ENCODE measurements around the gene PRDM2. TPM values are rescaled to one million over a fixed set of nuclear protein-coding genes. Genes with fewer than 3 reads are reported as not detected.

The PRDM2 gene
- total RNA-seq, 1 donor from 2014 or later = 88.3 TPM

DNA sequence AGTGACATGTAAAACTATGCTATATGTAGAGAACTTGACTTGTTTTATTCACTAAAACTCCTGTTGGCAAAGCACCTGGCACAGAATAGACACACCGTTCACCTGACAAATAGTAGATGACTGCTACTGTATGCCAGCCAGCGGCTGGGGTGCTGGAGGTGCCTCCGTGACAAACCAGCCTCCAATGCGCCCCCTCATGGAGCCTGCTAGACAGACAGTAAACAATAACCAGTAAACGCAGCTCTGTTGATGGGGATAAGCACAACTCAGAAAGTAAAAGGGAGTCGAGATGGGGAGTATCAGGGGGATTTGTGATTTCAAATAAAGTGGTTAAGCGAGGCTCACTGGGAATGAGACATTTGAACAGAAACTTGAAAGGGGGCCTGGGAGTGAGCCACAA, 107.2 kb downstream of the PRDM2 start:
- TF ChIP-seq, protein P1, sequence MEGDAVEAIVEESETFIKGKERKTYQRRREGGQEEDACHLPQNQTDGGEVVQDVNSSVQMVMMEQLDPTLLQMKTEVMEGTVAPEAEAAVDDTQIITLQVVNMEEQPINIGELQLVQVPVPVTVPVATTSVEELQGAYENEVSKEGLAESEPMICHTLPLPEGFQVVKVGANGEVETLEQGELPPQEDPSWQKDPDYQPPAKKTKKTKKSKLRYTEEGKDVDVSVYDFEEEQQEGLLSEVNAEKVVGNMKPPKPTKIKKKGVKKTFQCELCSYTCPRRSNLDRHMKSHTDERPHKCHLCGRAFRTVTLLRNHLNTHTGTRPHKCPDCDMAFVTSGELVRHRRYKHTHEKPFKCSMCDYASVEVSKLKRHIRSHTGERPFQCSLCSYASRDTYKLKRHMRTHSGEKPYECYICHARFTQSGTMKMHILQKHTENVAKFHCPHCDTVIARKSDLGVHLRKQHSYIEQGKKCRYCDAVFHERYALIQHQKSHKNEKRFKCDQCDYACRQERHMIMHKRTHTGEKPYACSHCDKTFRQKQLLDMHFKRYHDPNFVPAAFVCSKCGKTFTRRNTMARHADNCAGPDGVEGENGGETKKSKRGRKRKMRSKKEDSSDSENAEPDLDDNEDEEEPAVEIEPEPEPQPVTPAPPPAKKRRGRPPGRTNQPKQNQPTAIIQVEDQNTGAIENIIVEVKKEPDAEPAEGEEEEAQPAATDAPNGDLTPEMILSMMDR (IDR thresholded peaks at IDR 0.05; ENCODE audit: partially characterized antibody, unreplicated experiment) = peak; percentile 31
- Mint-ChIP-seq H3K36me3 (ENCODE audit: unreplicated experiment) (no peaks in the 10 kb centered on the region), H3K4me3 (ENCODE audit: unreplicated experiment) (no peak overlapping the region), H3K4me1 (ENCODE audit: low read depth, unreplicated experiment) (no peaks in the 10 kb centered on the region), H3K9me3 (ENCODE audit: unreplicated experiment) (peaks cover 10% of the 10 kb centered on the region), H3K27me3 (ENCODE audit: unreplicated experiment) (no peaks in the 10 kb centered on the region), H3K27ac (ENCODE audit: unreplicated experiment) (no peak overlapping the region)
- peak; percentile 73 for DNase-seq

DNA sequence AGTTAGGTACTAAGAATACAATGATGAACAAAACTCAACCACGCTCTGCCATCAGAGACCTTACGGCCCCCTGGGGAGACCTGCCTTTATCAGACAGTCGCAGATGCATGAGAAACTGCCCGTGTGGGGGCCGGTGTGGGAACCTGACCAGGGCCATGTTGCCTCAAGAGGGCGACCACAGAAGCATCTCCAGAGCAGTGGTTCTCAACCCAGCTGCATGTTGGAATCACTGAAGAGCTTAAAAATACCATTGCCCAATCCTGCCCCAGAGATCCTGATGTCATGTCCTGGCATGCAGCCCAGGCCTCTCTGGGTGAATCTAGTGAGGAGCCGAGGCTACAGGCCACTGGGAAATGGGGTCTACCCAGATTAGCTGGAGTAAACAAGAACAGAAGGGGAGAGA, 108.7 kb downstream of the PRDM2 start:
- H3K9me3 Mint-ChIP-seq (ENCODE audit: unreplicated experiment) = peaks cover 10% of the 10 kb centered on the region
- H3K27me3 Mint-ChIP-seq (ENCODE audit: unreplicated experiment) = no peaks in the 10 kb centered on the region
- TF ChIP-seq, protein P1 (IDR thresholded peaks at IDR 0.05; ENCODE audit: partially characterized antibody, unreplicated experiment) = no peak
- no peak overlapping the region for H3K4me3 Mint-ChIP-seq (ENCODE audit: unreplicated experiment)
- no peaks in the 10 kb centered on the region for H3K36me3 Mint-ChIP-seq (ENCODE audit: unreplicated experiment)
- no peaks in the 10 kb centered on the region for H3K4me1 Mint-ChIP-seq (ENCODE audit: low read depth, unreplicated experiment)
- no peak for DNase-seq
- H3K27ac Mint-ChIP-seq (ENCODE audit: unreplicated experiment) = no peak overlapping the region

DNA sequence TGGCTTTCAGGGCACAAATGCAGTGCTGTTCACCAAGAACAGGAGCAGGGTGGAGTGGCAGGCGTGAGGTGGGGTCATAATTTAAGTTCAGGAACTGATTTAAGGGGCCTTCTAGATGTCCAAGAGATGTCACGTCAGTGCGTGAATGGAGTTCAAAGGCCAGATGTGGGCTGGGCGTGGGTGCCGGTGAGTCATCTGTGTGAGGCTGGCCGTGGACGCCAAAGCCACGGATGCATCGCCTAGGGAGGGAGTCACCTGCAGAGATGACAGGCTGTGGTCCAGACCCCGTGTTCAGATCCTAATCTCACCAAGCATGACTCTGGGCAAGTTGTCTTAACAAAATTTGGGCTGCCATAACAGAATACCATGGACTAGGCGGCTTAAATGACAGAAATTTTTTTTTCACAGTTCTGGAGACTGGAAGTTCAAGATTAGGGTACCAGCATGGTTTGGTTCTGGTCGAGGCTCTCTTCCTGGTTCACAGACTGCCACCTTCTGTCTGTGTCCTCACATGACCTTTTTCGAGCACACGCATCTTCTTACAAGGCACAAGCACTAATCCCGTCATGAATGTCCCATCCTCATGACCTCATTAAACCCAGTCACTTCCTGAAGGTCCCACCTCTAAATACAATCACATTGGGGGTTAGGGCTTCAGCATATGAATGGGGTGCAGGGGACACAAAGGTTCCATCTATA, 109.6 kb downstream of the PRDM2 start:
- Mint-ChIP-seq H3K4me1 (ENCODE audit: low read depth, unreplicated experiment) (no peaks in the 10 kb centered on the region), H3K27me3 (ENCODE audit: unreplicated experiment) (no peaks in the 10 kb centered on the region), H3K9me3 (ENCODE audit: unreplicated experiment) (peaks cover 10% of the 10 kb centered on the region), H3K36me3 (ENCODE audit: unreplicated experiment) (no peaks in the 10 kb centered on the region), H3K27ac (ENCODE audit: unreplicated experiment) (no peak overlapping the region), H3K4me3 (ENCODE audit: unreplicated experiment) (no peak overlapping the region)
- TF ChIP-seq, protein P1 (IDR thresholded peaks at IDR 0.05; ENCODE audit: partially characterized antibody, unreplicated experiment) = no peak
- DNase-seq = no peak

DNA sequence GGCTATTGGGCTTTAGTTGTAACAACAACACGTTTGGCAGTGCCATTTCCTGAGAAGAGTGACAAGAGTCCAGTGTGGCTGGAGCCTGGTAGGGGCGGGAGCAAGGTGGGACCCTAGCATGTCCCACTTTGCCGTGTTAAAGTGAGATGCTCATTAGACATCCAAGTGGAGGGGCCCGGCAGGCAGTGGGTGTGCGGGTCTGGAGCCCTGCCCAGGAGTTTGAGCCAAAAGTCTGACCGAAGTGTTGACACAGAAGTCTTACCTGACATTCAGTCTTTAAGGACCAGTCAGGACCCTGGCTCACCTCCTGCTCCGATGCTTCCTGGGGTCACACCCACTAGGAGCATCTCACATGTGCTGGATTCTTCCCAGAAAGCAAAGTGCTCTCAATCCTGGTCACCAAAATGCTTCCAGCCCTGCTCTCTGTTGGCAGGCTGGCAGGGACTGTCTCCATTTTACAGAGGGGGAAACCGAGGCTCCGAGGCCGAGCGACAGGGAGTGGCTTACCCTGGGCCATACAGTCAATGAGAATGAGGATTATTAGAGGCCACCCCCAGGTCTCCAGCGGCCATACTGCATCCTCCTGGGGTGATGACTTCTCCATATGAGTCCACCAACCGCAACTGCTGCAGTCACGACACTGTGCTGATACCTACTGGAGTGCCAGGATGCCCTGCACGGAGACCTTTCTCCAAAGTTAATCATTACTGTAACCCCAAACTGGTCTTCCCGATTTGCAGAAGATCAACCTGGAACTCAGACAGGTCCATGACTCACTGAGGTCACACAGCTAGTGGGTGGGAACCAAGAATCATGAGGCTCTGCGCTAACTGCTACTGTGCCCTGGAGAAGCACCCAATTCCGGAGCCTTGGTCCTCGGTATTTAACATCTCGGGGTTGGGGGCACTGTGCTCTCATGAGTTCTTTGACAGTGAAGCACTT, 112.7 kb downstream of the PRDM2 start:
- TF ChIP-seq, protein P1 (IDR thresholded peaks at IDR 0.05; ENCODE audit: partially characterized antibody, unreplicated experiment) = no peak
- H3K27me3 Mint-ChIP-seq (ENCODE audit: unreplicated experiment) = peaks cover 3% of the 10 kb centered on the region
- peaks cover 8% of the 10 kb centered on the region for H3K9me3 Mint-ChIP-seq (ENCODE audit: unreplicated experiment)
- DNase-seq = no peak
- no peak overlapping the region for H3K27ac Mint-ChIP-seq (ENCODE audit: unreplicated experiment)
- H3K4me3 Mint-ChIP-seq (ENCODE audit: unreplicated experiment) = no peak overlapping the region
- H3K4me1 Mint-ChIP-seq (ENCODE audit: low read depth, unreplicated experiment) = no peaks in the 10 kb centered on the region
- H3K36me3 Mint-ChIP-seq (ENCODE audit: unreplicated experiment) = no peaks in the 10 kb centered on the region

Data from glutamatergic neuron (in vitro differentiated cells).